ENCODE data around the gene TPRG1.

The TPRG1 gene

GRCh38 chr3:189167027-189167766 is 4.6 kb upstream of the TPRG1 start:
- DNase-seq, result no peak

GRCh38 chr3:189168711-189169110 is 3.1 kb upstream of the TPRG1 start:
- DNase-seq, result no peak

DNA sequence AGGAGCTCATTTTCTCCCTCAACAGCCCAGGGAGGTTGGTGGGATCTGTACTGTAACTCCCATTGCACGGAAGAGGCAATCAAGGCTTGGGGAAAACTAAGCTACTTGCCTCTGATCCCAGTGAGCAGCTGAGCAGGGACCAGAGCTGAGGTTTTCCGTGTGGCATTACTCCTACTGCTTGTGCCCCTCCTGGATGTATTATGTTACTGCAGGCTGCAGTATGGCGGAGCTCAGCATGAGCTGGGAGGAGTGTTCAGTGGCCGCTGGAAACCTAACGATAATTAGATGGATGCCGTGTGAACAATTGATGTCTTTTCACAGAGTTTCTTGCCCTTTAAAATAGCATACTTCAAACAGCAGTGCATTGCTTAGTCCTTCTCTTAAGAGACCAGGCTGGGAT is 2.0 kb upstream of the TPRG1 start:
- DNase-seq, result no peak

DNA sequence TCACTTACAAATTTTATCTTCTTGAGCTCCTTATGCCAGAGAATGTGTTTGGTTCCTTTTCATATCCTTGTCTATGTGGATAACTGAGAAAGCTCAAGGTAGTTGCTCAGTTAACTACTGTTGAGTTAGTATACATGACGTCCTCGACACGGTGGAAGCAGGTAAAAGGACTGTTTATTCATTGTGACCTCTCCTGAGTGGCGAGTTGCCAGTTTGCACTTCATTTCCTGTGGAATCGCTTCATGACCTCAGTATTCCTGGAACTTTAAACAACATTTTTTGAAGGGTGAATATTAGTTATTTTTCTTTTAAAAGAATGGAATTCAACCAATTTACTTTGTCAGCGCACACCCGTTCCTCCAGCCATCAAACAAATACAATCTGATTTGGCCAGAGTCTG is 1.2 kb upstream of the TPRG1 start:
- DNase-seq, result no peak

DNA sequence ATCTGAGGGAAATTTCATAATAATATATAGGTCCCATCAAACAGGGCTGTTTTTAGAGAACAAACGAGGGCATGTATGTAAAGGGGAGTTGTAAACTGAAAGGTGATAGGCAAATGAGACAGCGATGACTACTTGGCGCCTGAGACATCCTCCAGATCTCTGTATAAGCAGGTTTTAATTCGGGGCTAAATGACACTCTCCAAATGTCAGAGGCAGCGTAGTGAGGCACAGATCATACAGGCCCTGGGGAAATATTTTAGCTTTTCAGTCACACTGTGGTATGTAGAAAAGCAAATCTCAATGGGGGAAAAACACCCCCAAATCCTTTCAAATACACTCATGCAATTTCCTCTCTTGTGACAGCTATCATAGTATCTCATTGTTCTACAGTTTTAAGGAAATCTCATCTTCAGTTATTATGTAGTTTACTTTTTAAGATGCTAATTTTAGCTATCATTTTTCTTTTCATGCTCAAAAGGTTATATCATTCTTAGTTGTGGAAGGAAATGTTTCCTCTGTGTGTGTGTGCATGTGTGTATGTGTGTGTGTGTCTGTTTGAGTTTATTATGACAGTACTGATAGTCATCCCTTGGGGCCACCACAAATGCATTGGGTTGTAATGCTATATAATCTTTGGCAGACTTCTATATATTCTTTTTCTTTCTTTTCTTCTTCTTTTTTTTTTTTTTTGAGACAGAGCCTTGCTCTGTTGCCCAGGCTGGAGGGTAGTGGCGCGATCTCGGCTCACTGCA is 1.1 kb downstream of the TPRG1 start:
- no peak for DNase-seq

DNA sequence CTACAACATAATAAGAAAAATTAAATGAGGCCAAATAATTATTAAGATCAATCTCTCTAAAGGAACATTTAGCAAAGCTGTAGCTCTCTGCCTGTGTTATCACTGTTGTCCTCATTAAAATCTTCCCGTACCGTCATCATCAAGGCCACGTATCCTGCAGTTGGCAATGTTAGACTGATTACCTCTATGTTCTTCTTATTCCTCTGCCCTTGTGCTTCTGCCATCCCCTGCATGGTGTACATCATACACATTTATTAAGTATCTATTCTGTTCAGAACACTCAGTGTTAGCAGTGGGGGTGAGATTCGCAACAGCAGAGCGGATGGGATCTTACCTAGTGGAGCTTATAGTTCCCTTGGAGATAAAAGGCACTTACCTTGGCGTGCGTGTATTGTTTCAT is 12.8 kb downstream of the TPRG1 start:
- DNase-seq, result no peak

DNA sequence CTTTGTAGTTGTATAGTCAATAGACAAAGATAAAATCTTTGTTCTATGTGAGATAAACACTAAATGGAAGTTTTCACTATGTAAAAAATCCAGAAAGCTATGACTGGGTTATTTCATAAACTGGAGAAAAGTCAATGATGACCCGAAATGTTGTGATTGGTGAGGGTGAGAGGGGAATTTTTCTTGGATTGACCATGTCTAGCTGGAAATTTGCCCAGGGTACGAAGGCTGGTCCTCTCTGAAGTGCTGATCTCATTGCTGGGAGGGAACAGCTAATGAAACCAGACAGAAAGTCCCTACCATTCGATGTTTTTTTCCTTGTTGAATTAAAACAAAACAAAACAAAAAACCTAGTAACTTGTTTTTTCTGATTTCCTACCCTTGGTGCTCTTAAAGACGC is 14.3 kb downstream of the TPRG1 start:
- DNase-seq, result no peak

DNA sequence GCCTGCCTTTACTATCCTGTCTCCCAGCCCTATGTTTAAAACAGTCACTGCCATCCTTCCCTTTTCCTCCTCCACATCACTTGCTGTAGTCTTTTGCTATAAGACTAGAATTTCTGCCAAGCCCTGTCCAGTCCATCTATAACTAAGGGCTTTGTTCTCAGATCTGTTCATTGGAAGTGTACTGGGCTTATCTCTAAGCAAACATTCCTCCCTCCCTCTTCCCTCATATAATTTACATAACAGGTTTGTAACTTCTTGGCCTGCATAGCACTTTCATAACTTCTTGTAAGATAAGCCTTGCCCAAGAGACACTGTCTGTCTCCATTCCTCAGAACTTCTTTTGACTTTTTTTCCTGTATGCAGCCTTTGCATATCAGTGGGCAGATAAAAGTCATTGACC is 16.7 kb downstream of the TPRG1 start:
- no peak for DNase-seq

- DNase-seq, result no peak
Measured at GRCh38 chr3:189192725-189193124, 21.0 kb downstream of the TPRG1 start.

- DNase-seq, result no peak
Measured at GRCh38 chr3:189195302-189195701, 23.5 kb downstream of the TPRG1 start.

DNA sequence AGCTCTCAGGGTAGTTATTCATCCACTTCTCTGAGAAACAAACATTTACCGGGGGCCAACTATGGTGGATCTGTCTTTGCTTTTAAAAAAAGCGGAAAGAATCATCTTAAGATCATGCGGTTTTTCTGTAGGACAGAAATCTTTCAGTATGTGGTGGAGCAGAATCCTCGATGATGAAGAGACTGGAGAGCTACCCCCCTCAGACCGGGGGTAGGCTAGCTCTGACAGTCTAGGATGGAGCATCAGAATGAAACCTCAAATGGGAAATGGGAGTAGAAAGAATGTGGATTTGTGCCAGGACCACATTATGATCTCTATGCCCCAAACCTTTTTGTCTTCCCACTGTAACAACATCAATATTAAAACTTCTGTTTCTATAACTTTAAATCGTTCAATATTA is 30.3 kb downstream of the TPRG1 start:
- no peak for DNase-seq

GRCh38 chr3:189202583-189202982 is 30.8 kb downstream of the TPRG1 start:
- DNase-seq, result no peak

GRCh38 chr3:189204167-189204866 is 32.5 kb downstream of the TPRG1 start:
- DNase-seq, result no peak

DNA sequence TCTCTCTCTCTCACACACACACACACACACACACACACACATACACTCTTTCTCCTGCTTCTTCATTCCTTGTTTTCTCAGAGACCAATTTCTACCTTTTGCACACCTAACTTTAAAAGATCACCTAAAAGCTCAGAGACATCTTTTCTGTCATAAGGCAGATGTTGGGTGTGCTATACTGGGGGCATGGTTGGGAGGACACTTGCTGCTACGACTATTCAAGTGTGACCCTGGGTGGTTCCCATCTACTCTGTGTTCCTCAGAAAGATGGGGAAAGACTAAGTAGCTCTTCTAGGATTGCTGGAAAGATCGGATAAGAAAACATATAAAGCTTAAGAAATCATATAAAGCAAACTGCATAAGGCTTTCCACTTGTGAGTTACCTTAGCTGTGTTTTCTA is 33.2 kb downstream of the TPRG1 start:
- no peak for DNase-seq

DNA sequence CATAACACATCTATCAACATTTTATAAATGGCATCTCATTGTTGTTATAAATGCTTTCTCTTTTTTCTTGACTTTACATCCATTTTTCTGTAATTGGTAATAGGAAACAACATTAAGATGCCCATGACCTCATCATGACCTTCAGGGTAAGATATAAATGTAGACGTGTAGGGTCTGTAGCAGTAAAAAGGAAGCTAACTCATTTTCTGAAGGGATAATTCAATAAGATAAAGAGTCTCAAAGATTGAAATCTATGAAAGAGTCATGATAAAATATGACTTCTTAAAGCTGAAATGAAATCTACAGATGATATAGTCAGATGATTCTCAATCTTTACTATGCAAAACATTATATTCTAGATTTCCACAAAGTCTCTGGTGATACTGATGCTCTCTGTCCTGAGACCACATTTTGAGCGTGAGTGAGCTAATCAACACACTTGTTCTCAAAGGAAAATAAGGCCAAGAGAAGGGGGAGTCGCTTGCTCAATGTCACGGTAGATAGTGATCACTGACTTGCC is 38.5 kb downstream of the TPRG1 start:
- DNase-seq, result no peak

- no peak for DNase-seq
Measured at GRCh38 chr3:189212681-189213080, 40.9 kb downstream of the TPRG1 start.

GRCh38 chr3:189214651-189215050 is 42.9 kb downstream of the TPRG1 start:
- no peak for DNase-seq

GRCh38 chr3:189222927-189223636 is 51.3 kb downstream of the TPRG1 start:
- DNase-seq, result no peak

GRCh38 chr3:189225431-189225830 is 53.7 kb downstream of the TPRG1 start:
- DNase-seq, result no peak

- no peak for DNase-seq
Measured at GRCh38 chr3:189227249-189227648, 55.5 kb downstream of the TPRG1 start.

DNA sequence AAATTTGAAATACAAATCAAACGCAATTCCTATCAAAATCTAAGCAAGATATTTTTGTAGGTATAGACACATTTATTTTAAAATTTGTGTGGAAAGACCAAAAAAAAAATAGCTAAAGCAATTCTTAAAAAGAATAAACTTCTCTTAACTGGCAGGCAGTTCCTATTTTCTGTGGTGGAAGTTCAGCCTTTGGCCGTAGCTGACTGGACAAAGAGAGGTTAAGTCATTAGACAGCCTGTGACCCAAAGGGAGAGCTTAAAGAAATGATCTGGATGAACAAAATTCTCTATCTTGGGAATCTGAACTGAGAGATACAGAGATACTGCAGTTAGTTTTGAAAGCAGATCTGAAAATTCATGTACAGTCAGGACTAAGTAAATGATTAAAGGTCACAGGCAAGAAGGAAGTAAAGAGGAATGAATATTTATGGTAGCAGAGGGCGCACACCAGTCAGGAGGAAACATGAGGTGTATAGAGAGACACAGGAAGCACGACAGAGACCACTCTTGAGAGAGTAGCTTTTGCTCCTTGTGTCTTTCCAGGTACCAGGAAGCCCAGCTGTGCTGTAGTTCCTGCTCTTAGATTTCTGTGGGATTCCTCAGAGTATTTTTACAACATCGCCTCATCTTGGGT is 57.5 kb downstream of the TPRG1 start:
- DNase-seq, result no peak

DNA sequence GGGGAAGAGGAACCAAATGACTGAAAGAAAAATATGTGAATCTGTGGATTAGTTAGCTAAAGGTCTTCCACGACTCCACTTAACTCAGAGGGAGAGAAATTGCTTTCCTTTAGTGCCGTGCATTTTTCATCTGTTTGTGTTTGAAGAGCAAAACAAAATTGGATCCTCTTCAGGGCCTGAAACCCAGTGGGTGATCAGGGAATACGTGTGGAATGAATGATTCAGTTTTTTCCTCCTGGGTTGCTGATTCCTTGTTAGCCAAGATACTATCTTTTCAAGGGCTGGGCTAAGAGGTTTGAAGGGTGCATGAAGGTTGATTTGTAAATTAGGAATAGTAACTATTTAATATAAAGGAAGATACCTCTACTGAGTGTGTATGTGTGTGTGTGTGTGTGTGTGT is 61.0 kb downstream of the TPRG1 start:
- no peak for DNase-seq

All from stimulated activated CD4-positive, alpha-beta T cell treated with anti-CD3 and anti-CD28 coated beads, Interleukin-4, amount 100 ng/mL, for 24 hours (primary cell).